Pons (tissue), 1 donor: ENCODE results near the gene DEFB118.
"Not testable (repeated sequence)": the region's sequence is repeated elsewhere in the genome, so short reads cannot be mapped to it uniquely, and the experiment has no call there.

Experiments
- DNase-seq: peaks from one replicate; pipeline ENCODE4 v3.0.0-alpha.2; 2016; ENCODE audit warnings: low spot score

Gene DEFB118

GRCh38 chr20:31368301-31368700 is at the start of gene DEFB118:
Gene DEFB118, plus strand, starts transcription at chr20:31368601. Its CDS starts 50 bp downstream, at chr20:31368651.
- no peak for DNase-seq

GRCh38 chr20:31322504-31322903 is 45.9 kb upstream of the DEFB118 start:
- DNase-seq, result no peak

GRCh38 chr20:31330893-31331292 is 37.5 kb upstream of the DEFB118 start:
- no peak for DNase-seq

- no peak for DNase-seq
These were observed 26.9 kb upstream of the DEFB118 start for GRCh38 chr20:31341470-31341869.

GRCh38 chr20:31355981-31356380 is 12.4 kb upstream of the DEFB118 start:
- no peak for DNase-seq

GRCh38 chr20:31363295-31363694 is 5.1 kb upstream of the DEFB118 start:
- no peak for DNase-seq

GRCh38 chr20:31364272-31364671 is 4.1 kb upstream of the DEFB118 start:
- DNase-seq, result not testable (repeated sequence)

GRCh38 chr20:31374346-31374745 is 5.9 kb downstream of the DEFB118 start:
- no peak for DNase-seq

GRCh38 chr20:31390490-31390889 is 22.1 kb downstream of the DEFB118 start, which contains the start of gene DEFB119:
Gene DEFB119, minus strand, starts transcription at chr20:31390590. Its CDS starts 107 bp downstream, at chr20:31390483.
- DNase-seq, result no peak

GRCh38 chr20:31392836-31393235 is 24.4 kb downstream of the DEFB118 start:
- DNase-seq, result no peak

GRCh38 chr20:31394900-31395299 is 26.5 kb downstream of the DEFB118 start:
- no peak for DNase-seq

- no peak for DNase-seq
These were observed 35.5 kb downstream of the DEFB118 start for GRCh38 chr20:31403886-31404285.

GRCh38 chr20:31406115-31406514 is 37.7 kb downstream of the DEFB118 start, which contains the start of gene DEFB121:
Gene DEFB121, minus strand, starts transcription at chr20:31406215. Its CDS starts 63 bp downstream, at chr20:31406152.
- DNase-seq, result no peak

- DNase-seq, result no peak
These were observed 41.6 kb downstream of the DEFB118 start for GRCh38 chr20:31410011-31410410.

- no peak for DNase-seq
These were observed 46.0 kb downstream of the DEFB118 start for GRCh38 chr20:31414381-31414780.

GRCh38 chr20:31415653-31416052 is 47.3 kb downstream of the DEFB118 start:
- no peak for DNase-seq

GRCh38 chr20:31418307-31418706 is 49.9 kb downstream of the DEFB118 start:
- DNase-seq, result no peak
